Measurements from ENCODE around the gene RNF13.

RNF13 gene

GRCh38 chr3:150005243-150006112 lies 192.5 kb downstream of the RNF13 start:
- DNase-seq: peak; percentile 74

GRCh38 chr3:150006794-150007193 lies 193.8 kb downstream of the RNF13 start:
- peak; percentile 29 for DNase-seq

All from inflammatory macrophage treated with lipopolysaccharide for 4 hours (primary cell).